ENCODE measurements around the gene ROCK2. TPM values are rescaled to one million over a fixed set of nuclear protein-coding genes. Genes with fewer than 3 reads are reported as not detected.

Gene ROCK2
- polyA plus RNA-seq, 2 donors = 3.4 to 5.4 TPM

- Histone ChIP-seq H3K36me3 (ENCODE audit: control insufficient read depth in 2 of 2, insufficient read depth in 2 of 2, low read length in 1 of 2) (peaks cover 0 to 3% of the 10 kb centered on the region in 2 donors), H3K27me3 (ENCODE audit: control insufficient read depth in 1 of 2, insufficient read depth in 2 of 2, low read length in 2 of 2) (no peaks in the 10 kb centered on the region), H3K4me3 (ENCODE audit: low read depth in 1 of 2, low read length in 2 of 2) (no peak overlapping the region), H3K4me1 (ENCODE audit: control insufficient read depth in 2 of 2, insufficient read depth in 2 of 2, low read length in 1 of 2) (peaks cover 3 to 5% of the 10 kb centered on the region in 2 donors), H3K9me3 (ENCODE audit: control insufficient read depth in 2 of 2, insufficient read depth in 1 of 2, low read depth in 1 of 2, low read length in 1 of 2) (no peaks in the 10 kb centered on the region), H3K27ac (ENCODE audit: low read depth in 2 of 2, low read length in 1 of 2) (no peak overlapping the region)
- 96 to 97% methylated on average over 14 of the region's 14 CpGs for WGBS, 2 donors
These were observed 184.8 kb downstream of the ROCK2 start for GRCh38 chr2:11159574-11160170.

GRCh38 chr2:11158916-11159573 is 185.4 kb downstream of the ROCK2 start:
- no peak overlapping the region for H3K27ac ChIP-seq (ENCODE audit: low read depth in 2 of 2, low read length in 1 of 2)
- 75 to 87% methylated on average over 14 of the region's 14 CpGs for WGBS, 2 donors
- peaks cover 0 to 3% of the 10 kb centered on the region in 2 donors for H3K36me3 ChIP-seq (ENCODE audit: control insufficient read depth in 2 of 2, insufficient read depth in 2 of 2, low read length in 1 of 2)
- no peaks in the 10 kb centered on the region for H3K27me3 ChIP-seq (ENCODE audit: control insufficient read depth in 1 of 2, insufficient read depth in 2 of 2, low read length in 2 of 2)
- H3K9me3 ChIP-seq (ENCODE audit: control insufficient read depth in 2 of 2, insufficient read depth in 1 of 2, low read depth in 1 of 2, low read length in 1 of 2) = no peaks in the 10 kb centered on the region
- H3K4me3 ChIP-seq (ENCODE audit: low read depth in 1 of 2, low read length in 2 of 2) = no peak overlapping the region
- peaks cover 3 to 5% of the 10 kb centered on the region in 2 donors for H3K4me1 ChIP-seq (ENCODE audit: control insufficient read depth in 2 of 2, insufficient read depth in 2 of 2, low read length in 1 of 2)

- Histone ChIP-seq H3K4me3 (ENCODE audit: low read depth in 1 of 2, low read length in 2 of 2) (no peak overlapping the region), H3K36me3 (ENCODE audit: control insufficient read depth in 2 of 2, insufficient read depth in 2 of 2, low read length in 1 of 2) (no peaks in the 10 kb centered on the region), H3K4me1 (ENCODE audit: control insufficient read depth in 2 of 2, insufficient read depth in 2 of 2, low read length in 1 of 2) (peaks cover 3 to 5% of the 10 kb centered on the region in 2 donors), H3K9me3 (ENCODE audit: control insufficient read depth in 2 of 2, insufficient read depth in 1 of 2, low read depth in 1 of 2, low read length in 1 of 2) (no peaks in the 10 kb centered on the region), H3K27me3 (ENCODE audit: control insufficient read depth in 1 of 2, insufficient read depth in 2 of 2, low read length in 2 of 2) (no peaks in the 10 kb centered on the region), H3K27ac (ENCODE audit: low read depth in 2 of 2, low read length in 1 of 2) (no peak overlapping the region)
- 87 to 90% methylated on average over 4 of the region's 4 CpGs for WGBS, 2 donors
These were observed 186.7 kb downstream of the ROCK2 start for GRCh38 chr2:11157731-11158130.

DNA sequence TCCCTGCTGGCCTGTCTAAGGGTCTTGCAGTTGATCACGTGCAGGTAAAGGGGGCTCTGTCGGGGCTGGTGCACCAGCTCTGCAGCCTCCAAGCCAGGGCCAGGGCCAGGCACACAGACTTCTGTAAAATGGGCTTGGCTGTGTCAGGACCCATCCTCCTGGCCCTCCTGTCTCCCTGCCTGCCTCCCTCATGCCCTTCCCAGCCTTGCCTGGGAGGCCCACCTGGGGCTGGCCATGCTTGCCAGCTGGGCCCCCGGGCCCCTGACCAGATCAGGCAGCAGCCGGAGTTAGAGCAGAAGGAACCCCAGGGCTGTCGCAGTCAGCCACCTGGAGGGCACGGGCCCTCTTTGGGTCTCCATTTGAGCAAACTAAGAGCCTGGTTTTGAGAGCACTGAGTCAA is 187.1 kb downstream of the ROCK2 start:
- Histone ChIP-seq H3K9me3 (ENCODE audit: control insufficient read depth in 2 of 2, insufficient read depth in 1 of 2, low read depth in 1 of 2, low read length in 1 of 2) (no peaks in the 10 kb centered on the region), H3K36me3 (ENCODE audit: control insufficient read depth in 2 of 2, insufficient read depth in 2 of 2, low read length in 1 of 2) (no peaks in the 10 kb centered on the region), H3K4me3 (ENCODE audit: low read depth in 1 of 2, low read length in 2 of 2) (no peak overlapping the region), H3K4me1 (ENCODE audit: control insufficient read depth in 2 of 2, insufficient read depth in 2 of 2, low read length in 1 of 2) (peaks cover 3 to 5% of the 10 kb centered on the region in 2 donors), H3K27ac (ENCODE audit: low read depth in 2 of 2, low read length in 1 of 2) (no peak overlapping the region), H3K27me3 (ENCODE audit: control insufficient read depth in 1 of 2, insufficient read depth in 2 of 2, low read length in 2 of 2) (no peaks in the 10 kb centered on the region)
- WGBS, 2 donors = 89 to 93% methylated on average over 6 of the region's 6 CpGs

DNA sequence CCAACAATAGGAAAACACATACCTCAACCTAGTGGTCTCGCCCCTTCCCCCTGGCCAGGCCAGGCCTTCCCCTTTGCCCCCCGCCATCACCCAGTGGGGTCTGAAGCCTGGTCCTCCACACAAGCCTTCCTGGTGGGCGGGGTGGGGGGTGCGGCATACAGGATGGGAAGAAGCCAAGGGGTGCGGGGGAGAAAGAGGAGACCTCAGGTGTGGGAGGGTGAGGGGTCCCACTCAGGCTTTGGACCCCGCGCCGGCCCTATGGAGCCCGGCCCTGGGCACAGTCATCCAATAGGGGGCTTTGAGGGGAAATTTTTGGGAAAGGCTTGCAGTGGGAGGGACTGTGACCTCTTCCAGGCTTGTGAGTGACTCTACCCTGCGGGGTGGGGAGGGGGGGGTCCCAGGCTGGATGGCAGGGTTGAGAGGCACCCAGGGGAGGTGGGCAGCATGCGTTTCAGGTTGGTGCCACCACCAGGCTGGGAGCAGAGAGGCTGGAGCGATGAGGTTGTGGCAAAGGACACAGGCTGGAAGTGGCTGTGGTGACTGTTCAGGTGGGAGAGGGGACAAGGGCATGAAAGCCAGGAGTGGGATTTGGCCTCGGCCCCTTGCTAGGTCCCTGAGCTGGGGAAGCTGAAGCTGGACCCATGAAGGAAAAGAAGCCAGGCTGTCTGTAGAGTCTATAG is 187.9 kb downstream of the ROCK2 start:
- no peaks in the 10 kb centered on the region for H3K27me3 ChIP-seq (ENCODE audit: control insufficient read depth in 1 of 2, insufficient read depth in 2 of 2, low read length in 2 of 2)
- H3K4me3 ChIP-seq (ENCODE audit: low read depth in 1 of 2, low read length in 2 of 2) = no peak overlapping the region
- WGBS, 2 donors = 91 to 96% methylated on average over 13 of the region's 13 CpGs
- peaks cover 3 to 5% of the 10 kb centered on the region in 2 donors for H3K4me1 ChIP-seq (ENCODE audit: control insufficient read depth in 2 of 2, insufficient read depth in 2 of 2, low read length in 1 of 2)
- H3K36me3 ChIP-seq (ENCODE audit: control insufficient read depth in 2 of 2, insufficient read depth in 2 of 2, low read length in 1 of 2) = no peaks in the 10 kb centered on the region
- H3K27ac ChIP-seq (ENCODE audit: low read depth in 2 of 2, low read length in 1 of 2) = no peak overlapping the region
- no peaks in the 10 kb centered on the region for H3K9me3 ChIP-seq (ENCODE audit: control insufficient read depth in 2 of 2, insufficient read depth in 1 of 2, low read depth in 1 of 2, low read length in 1 of 2)

GRCh38 chr2:11155381-11156035 is 188.9 kb downstream of the ROCK2 start, which contains the start of gene SLC66A3:
Gene SLC66A3 (plus strand): TSS chr2:11155467. CDS start chr2:11155547, 80 bp downstream.
- Histone ChIP-seq H3K4me1 (ENCODE audit: control insufficient read depth in 2 of 2, insufficient read depth in 2 of 2, low read length in 1 of 2) (peaks cover 3 to 5% of the 10 kb centered on the region in 2 donors), H3K9me3 (ENCODE audit: control insufficient read depth in 2 of 2, insufficient read depth in 1 of 2, low read depth in 1 of 2, low read length in 1 of 2) (no peaks in the 10 kb centered on the region), H3K4me3 (ENCODE audit: low read depth in 1 of 2, low read length in 2 of 2) (peak within 1 kb of the TSS; percentile 49 to 72), H3K27ac (ENCODE audit: low read depth in 2 of 2, low read length in 1 of 2) (peak within 1 kb of the TSS; percentile 89 to 91), H3K36me3 (ENCODE audit: control insufficient read depth in 2 of 2, insufficient read depth in 2 of 2, low read length in 1 of 2) (no peaks in the 10 kb centered on the region), H3K27me3 (ENCODE audit: control insufficient read depth in 1 of 2, insufficient read depth in 2 of 2, low read length in 2 of 2) (no peaks in the 10 kb centered on the region)
- 2% methylated on average over 52 to 71 of the region's 71 CpGs for WGBS, 2 donors

GRCh38 chr2:11154923-11155380 is 189.5 kb downstream of the ROCK2 start:
- Histone ChIP-seq H3K36me3 (ENCODE audit: control insufficient read depth in 2 of 2, insufficient read depth in 2 of 2, low read length in 1 of 2) (no peaks in the 10 kb centered on the region), H3K4me1 (ENCODE audit: control insufficient read depth in 2 of 2, insufficient read depth in 2 of 2, low read length in 1 of 2) (peaks cover 3 to 5% of the 10 kb centered on the region in 2 donors), H3K27ac (ENCODE audit: low read depth in 2 of 2, low read length in 1 of 2) (peak overlapping the region; percentile 89 to 91), H3K4me3 (ENCODE audit: low read depth in 1 of 2, low read length in 2 of 2) (peak overlapping the region; percentile 42 to 49), H3K9me3 (ENCODE audit: control insufficient read depth in 2 of 2, insufficient read depth in 1 of 2, low read depth in 1 of 2, low read length in 1 of 2) (no peaks in the 10 kb centered on the region), H3K27me3 (ENCODE audit: control insufficient read depth in 1 of 2, insufficient read depth in 2 of 2, low read length in 2 of 2) (no peaks in the 10 kb centered on the region)
- 1 to 2% methylated on average over 24 to 43 of the region's 49 CpGs for WGBS, 2 donors

DNA sequence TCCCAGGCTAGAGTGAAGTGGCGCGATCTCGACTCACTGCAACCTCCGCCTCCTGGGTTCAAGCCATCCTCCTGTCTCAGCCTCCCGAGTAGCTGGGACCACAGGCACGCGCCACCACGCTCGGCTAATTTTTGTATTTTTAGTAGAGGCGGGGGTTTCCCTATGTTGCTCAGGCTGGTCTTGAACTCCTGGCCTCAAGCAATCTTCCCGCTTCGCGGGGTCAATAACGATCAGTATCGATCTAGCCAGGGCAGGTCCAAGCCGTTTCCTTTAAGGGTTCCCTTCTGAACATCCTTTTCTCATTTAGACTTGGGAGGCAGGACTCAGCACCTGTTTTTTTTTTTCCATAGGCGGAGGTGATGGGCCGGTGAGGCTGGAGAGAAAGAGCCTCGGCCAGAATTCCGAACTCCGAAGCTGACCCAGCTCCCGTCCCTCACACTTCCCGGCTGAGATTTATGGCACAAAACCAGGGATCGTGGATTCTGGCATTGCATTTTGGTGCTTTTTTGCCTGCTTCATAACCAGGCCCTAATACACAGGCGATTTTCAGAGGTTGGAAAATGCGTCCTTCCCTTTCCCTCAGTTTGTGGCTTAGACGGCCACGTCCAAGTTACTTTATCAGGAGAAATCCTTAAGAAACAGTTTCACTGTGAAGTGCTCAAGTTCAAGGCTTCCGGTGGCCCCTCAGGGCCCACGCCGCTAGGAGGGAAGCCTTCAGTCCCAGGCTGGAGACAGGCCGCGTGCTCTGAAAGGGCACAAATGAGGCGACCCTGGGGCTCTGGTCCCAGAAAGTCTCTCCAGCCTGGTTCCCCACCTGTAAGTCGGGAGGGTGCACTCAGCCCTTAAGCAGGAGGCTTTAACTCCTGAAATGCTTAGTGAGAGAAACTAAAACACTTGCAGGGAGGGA is 190.2 kb downstream of the ROCK2 start:
- Histone ChIP-seq H3K4me1 (ENCODE audit: control insufficient read depth in 2 of 2, insufficient read depth in 2 of 2, low read length in 1 of 2) (peaks cover 3 to 5% of the 10 kb centered on the region in 2 donors), H3K36me3 (ENCODE audit: control insufficient read depth in 2 of 2, insufficient read depth in 2 of 2, low read length in 1 of 2) (no peaks in the 10 kb centered on the region), H3K27me3 (ENCODE audit: control insufficient read depth in 1 of 2, insufficient read depth in 2 of 2, low read length in 2 of 2) (no peaks in the 10 kb centered on the region), H3K9me3 (ENCODE audit: control insufficient read depth in 2 of 2, insufficient read depth in 1 of 2, low read depth in 1 of 2, low read length in 1 of 2) (no peaks in the 10 kb centered on the region), H3K27ac (ENCODE audit: low read depth in 2 of 2, low read length in 1 of 2) (peak overlapping the region; percentile 86 to 91), H3K4me3 (ENCODE audit: low read depth in 1 of 2, low read length in 2 of 2) (peak overlapping the region; percentile 28 to 42)
- WGBS, 2 donors = 60 to 62% methylated on average over 35 of the region's 35 CpGs
